Sigmoid colon (tissue), 7 donors: ENCODE results near the gene DCAF16. TPM values are rescaled to one million over a fixed set of nuclear protein-coding genes. Genes with fewer than 3 reads are reported as not detected.

Experiments used
- DNase-seq: peaks from one replicate; pipeline ENCODE4 v3.0.0-alpha.2; 2019
- H3K27ac ChIP-seq, 4 donors: fragments of 200-600 bp; sonication (generic); one replicate each; pipeline ENCODE4 v1.5.1; 2016 to 2019; ENCODE audit warnings: mild to moderate bottlenecking in 1 of 4
- H3K27me3 ChIP-seq, 3 donors: fragments of 200-600 bp; sonication (generic); one replicate each; pipeline ENCODE4 v1.5.1; 2019; ENCODE audit warnings: mild to moderate bottlenecking in 1 of 3
- H3K36me3 ChIP-seq, 4 donors: fragments of 200-600 bp; sonication (generic); one replicate each; pipeline ENCODE4 v1.5.1; 2016 to 2019
- H3K4me1 ChIP-seq, 4 donors: fragments of 200-600 bp; sonication (generic); one replicate each; pipeline ENCODE4 v1.5.1; 2017 to 2019
- H3K4me3 ChIP-seq, 4 donors: fragments of 200-600 bp; sonication (generic); one replicate each; pipeline ENCODE4 v1.5.1; 2017 to 2019; ENCODE audit warnings: mild to moderate bottlenecking in 2 of 4, moderate library complexity in 1 of 4
- H3K9me3 ChIP-seq, 4 donors: fragments of 200-600 bp in 3 of 4; sonication (generic) in 3 of 4; one replicate each; pipeline versions ENCODE4 v1.5.1 to v1.6.1; 2013 to 2019
- CTCF ChIP-seq, 4 experiments: fragments of 450-650 bp in 3 of 4; fragments of 200-600 bp in 1 of 4; IDR thresholded peaks; one replicate each; pipeline ENCODE4 v1.5.1; 2016 to 2019; ENCODE audit warnings: antibody characterized with exemption in 4 of 4, mild to moderate bottlenecking in 3 of 4, moderate library complexity in 2 of 4
- EP300 ChIP-seq, 4 donors: sonication (generic); formaldehyde crosslinking; IDR thresholded peaks; one replicate each; pipeline ENCODE4 v1.6.1; 2017; ENCODE audit warnings: antibody characterized with exemption in 4 of 4
- POLR2A ChIP-seq, 2 donors: fragments of 450-650 bp; IDR thresholded peaks; one replicate each; pipeline ENCODE4 v1.6.1; 2016; ENCODE audit warnings: antibody characterized with exemption in 2 of 2, mild to moderate bottlenecking in 2 of 2, moderate library complexity in 2 of 2
- POLR2AphosphoS5 ChIP-seq, 4 donors: sonication (generic); formaldehyde crosslinking; IDR thresholded peaks; one replicate each; pipeline ENCODE4 v1.6.1; 2017; ENCODE audit warnings: antibody characterized with exemption in 4 of 4
- WGBS, 2 donors: extraction: QIAGEN DNeasy Blood & Tissue Kit; methylation state at CpG; one replicate each; pipeline ENCODE4 v1.1.7; 2013; 5-methylcytosine and 5-hydroxymethylcytosine counted together
- intact Hi-C: fragments of 100-400 bp; cut with DNase I; formaldehyde crosslinking; loops from one replicate; pipeline ENCODE4 v1.15.1; 2023
- polyA plus RNA-seq, 3 donors: library from polyadenylated mRNA; stranded (reverse); fragments of 200-250 nt; gene quantifications; one replicate each; pipeline ENCODE4 v1.2.3, GENCODE V29; 2013
- total RNA-seq, 4 donors: library from RNA; depleted of rRNA; stranded (reverse); fragments of >200 nt; gene quantifications; one replicate each; pipeline ENCODE4 v1.1.0, GENCODE V29; 2016
- donor health status: healthy with polysubstance abuse.
- donor health status: Bipolar disorder and iron deficiency.
- donor health status: healthy.

The DCAF16 gene
- total and polyA plus RNA-seq, 7 donors = 5.8 to 31.5 (median 23.2) TPM

GRCh38 chr4:17780501-17781299 is 29.9 kb downstream of the DCAF16 start:
- peaks cover 0 to 33% (median 14%) of the 10 kb centered on the region in 3 donors for H3K27me3 ChIP-seq
- peak overlapping the region; percentile 16 to 52 (median 44) for H3K4me3 ChIP-seq
- no peaks in the 10 kb centered on the region for H3K36me3 ChIP-seq
- 4 to 14% methylated on average over 31 of the region's 31 CpGs for WGBS, 2 donors
- peaks cover 0 to 22% (median 18%) of the 10 kb centered on the region in 4 donors for H3K4me1 ChIP-seq
- TF ChIP-seq POLR2A (IDR thresholded peaks at IDR 0.05) (no peak), POLR2AphosphoS5 (IDR thresholded peaks at IDR 0.05) (no peak), EP300 (IDR thresholded peaks at IDR 0.05) (no peak), CTCF (IDR thresholded peaks at IDR 0.05) (no peak)
- H3K9me3 ChIP-seq = no peaks in the 10 kb centered on the region
- no peak for DNase-seq
- no peak overlapping the region for H3K27ac ChIP-seq
- intact Hi-C loops = no loop called here

GRCh38 chr4:17778431-17778830 is 32.1 kb downstream of the DCAF16 start:
- intact Hi-C loops = no loop called here
- Histone ChIP-seq H3K4me3 (no peak overlapping the region), H3K36me3 (no peaks in the 10 kb centered on the region), H3K27ac (no peak overlapping the region), H3K9me3 (no peaks in the 10 kb centered on the region), H3K27me3 (peaks cover 0 to 33% (median 14%) of the 10 kb centered on the region in 3 donors), H3K4me1 (peaks cover 0 to 22% (median 18%) of the 10 kb centered on the region in 4 donors)
- TF ChIP-seq POLR2AphosphoS5 (IDR thresholded peaks at IDR 0.05) (no peak), CTCF (IDR thresholded peaks at IDR 0.05) (no peak), POLR2A (IDR thresholded peaks at IDR 0.05) (no peak), EP300 (IDR thresholded peaks at IDR 0.05) (no peak)
- DNase-seq = no peak
- WGBS, 2 donors = 80 to 98% methylated on average over 3 of the region's 3 CpGs

- WGBS, 2 donors = 78 to 87% methylated on average over 10 of the region's 10 CpGs
- DNase-seq = no peak
- no peak overlapping the region for H3K27ac ChIP-seq
- H3K4me1 ChIP-seq = no peaks in the 10 kb centered on the region
- H3K4me3 ChIP-seq = no peak overlapping the region
- peaks cover 0 to under 1% (median 0%) of the 10 kb centered on the region in 3 donors for H3K27me3 ChIP-seq
- TF ChIP-seq CTCF (IDR thresholded peaks at IDR 0.05) = no peak
- no peak for TF ChIP-seq POLR2AphosphoS5 (IDR thresholded peaks at IDR 0.05)
- no peak for TF ChIP-seq POLR2A (IDR thresholded peaks at IDR 0.05)
- no peak for TF ChIP-seq EP300 (IDR thresholded peaks at IDR 0.05)
- intact Hi-C loops = no loop called here
- no peaks in the 10 kb centered on the region for H3K9me3 ChIP-seq
- H3K36me3 ChIP-seq = no peaks in the 10 kb centered on the region
These were observed 37.3 kb downstream of the DCAF16 start for GRCh38 chr4:17773135-17773698.

GRCh38 chr4:17771284-17771908 is 39.2 kb downstream of the DCAF16 start:
- intact Hi-C loops = no loop called here
- no peak for DNase-seq
- TF ChIP-seq POLR2A (IDR thresholded peaks at IDR 0.05) (no peak), POLR2AphosphoS5 (IDR thresholded peaks at IDR 0.05) (no peak), EP300 (IDR thresholded peaks at IDR 0.05) (no peak), CTCF (IDR thresholded peaks at IDR 0.05) (no peak)
- H3K27me3 ChIP-seq = no peaks in the 10 kb centered on the region
- H3K4me1 ChIP-seq = no peaks in the 10 kb centered on the region
- H3K4me3 ChIP-seq = no peak overlapping the region
- H3K27ac ChIP-seq = no peak overlapping the region
- H3K36me3 ChIP-seq = no peaks in the 10 kb centered on the region
- H3K9me3 ChIP-seq = peaks cover 0 to 2% (median 0%) of the 10 kb centered on the region in 4 donors
- 60 to 77% methylated on average over 8 of the region's 8 CpGs for WGBS, 2 donors
